Liver (tissue), 9 donors: ENCODE data around the gene ZMYND19. TPM values are rescaled to one million over a fixed set of nuclear protein-coding genes. Genes with fewer than 3 reads are reported as not detected.
A peak's percentile ranks its signal among the peaks of the same experiment; 100 is the strongest.

Experiments
- DNase-seq: peaks from one replicate; pipeline ENCODE4 v3.0.0-alpha.2; 2017; ENCODE audit warnings: low spot score
- H3K27ac ChIP-seq, 2 donors: one replicate each; pipeline ENCODE4 v1.7.0; 2013; ENCODE audit warnings: inconsistent platforms in 2 of 2, low read length in 2 of 2, control low read depth in 1 of 2, low read depth in 1 of 2, mild to moderate bottlenecking in 1 of 2
- H3K27me3 ChIP-seq, 4 donors: one replicate each; pipeline versions ENCODE4 v1.6.1 to v1.7.0; 2013; ENCODE audit warnings: low read length in 3 of 4, inconsistent platforms in 1 of 4, mild to moderate bottlenecking in 1 of 4, moderate library complexity in 1 of 4; ENCODE audit not compliant: control insufficient read depth in 4 of 4, insufficient read depth in 4 of 4
- H3K36me3 ChIP-seq, 4 donors: one replicate each; pipeline versions ENCODE4 v1.6.1 to v1.7.0; 2013; ENCODE audit warnings: low read length in 3 of 4, mild to moderate bottlenecking in 3 of 4, low read depth in 1 of 4, moderate library complexity in 1 of 4; ENCODE audit not compliant: control insufficient read depth in 4 of 4, insufficient read depth in 3 of 4
- H3K4me1 ChIP-seq, 4 donors: one replicate each; pipeline versions ENCODE4 v1.6.1 to v1.7.0; 2013; ENCODE audit warnings: low read length in 3 of 4, mild to moderate bottlenecking in 3 of 4, moderate library complexity in 1 of 4; ENCODE audit not compliant: control insufficient read depth in 4 of 4, insufficient read depth in 4 of 4
- H3K4me3 ChIP-seq, 3 donors: one replicate each; pipeline versions ENCODE4 v1.6.1 to v1.7.0; 2013; ENCODE audit warnings: low read length in 3 of 3, control low read depth in 1 of 3, low read depth in 1 of 3, mild to moderate bottlenecking in 1 of 3
- H3K9ac ChIP-seq, 2 donors: one replicate each; pipeline ENCODE4 v1.7.0; 2013; ENCODE audit warnings: low read length in 2 of 2, mild to moderate bottlenecking in 2 of 2, moderate library complexity in 2 of 2, control low read depth in 1 of 2, low read depth in 1 of 2
- H3K9me3 ChIP-seq, 4 donors: one replicate each; pipeline versions ENCODE4 v1.6.1 to v1.7.0; 2013; ENCODE audit warnings: low read length in 3 of 4; ENCODE audit not compliant: control insufficient read depth in 4 of 4
- ATF3 ChIP-seq: IDR thresholded peaks from 2 replicates; pipeline ENCODE4 v1.6.1; 2016; ENCODE audit warnings: antibody characterized with exemption
- CTCF ChIP-seq: fragments of 150-350 bp; IDR thresholded peaks from 2 replicates; pipeline ENCODE4 v1.5.1; 2017; ENCODE audit warnings: improper control_type of control experiment, low read depth, low read length; ENCODE audit not compliant: missing input control
- EGR1 ChIP-seq, 2 donors: IDR thresholded peaks; 2 replicates each; pipeline ENCODE4 v1.6.1; 2016 to 2018; ENCODE audit warnings: antibody characterized with exemption in 2 of 2, low read depth in 2 of 2
- FOXA2 ChIP-seq: IDR thresholded peaks from 2 replicates; pipeline ENCODE4 v1.6.1; 2016; ENCODE audit warnings: antibody characterized with exemption
- GABPA ChIP-seq, 2 donors: IDR thresholded peaks in 1 of 2; conservative IDR thresholded peaks in 1 of 2; 2 replicates each; pipeline ENCODE4 v1.6.1; 2016; ENCODE audit warnings: antibody characterized with exemption in 2 of 2, mild to moderate bottlenecking in 1 of 2, moderate library complexity in 1 of 2
- HNF4A ChIP-seq, 2 donors: conservative IDR thresholded peaks; 2 replicates each; pipeline ENCODE4 v1.6.1; 2016; ENCODE audit warnings: antibody characterized with exemption in 2 of 2, mild to moderate bottlenecking in 2 of 2
- HNF4G ChIP-seq: IDR thresholded peaks from 2 replicates; pipeline ENCODE4 v1.6.1; 2016; ENCODE audit warnings: antibody characterized with exemption
- JUND ChIP-seq, 2 donors: IDR thresholded peaks; 2 replicates each; pipeline ENCODE4 v1.6.1; 2016; ENCODE audit warnings: antibody characterized with exemption in 2 of 2
- MAX ChIP-seq: IDR thresholded peaks from 2 replicates; pipeline ENCODE4 v1.6.1; 2016; ENCODE audit warnings: antibody characterized with exemption
- RAD21 ChIP-seq, 2 donors: IDR thresholded peaks; 2 replicates each; pipeline ENCODE4 v1.6.1; 2016; ENCODE audit warnings: antibody characterized with exemption in 2 of 2, mild to moderate bottlenecking in 2 of 2
- RXRA ChIP-seq, 2 donors: IDR thresholded peaks; 2 replicates each; pipeline ENCODE4 v1.6.1; 2017 to 2018; ENCODE audit warnings: antibody characterized with exemption in 2 of 2, mild to moderate bottlenecking in 1 of 2
- TAF1 ChIP-seq: conservative IDR thresholded peaks from 2 replicates; pipeline ENCODE4 v1.6.1; 2016; ENCODE audit warnings: antibody characterized with exemption, mild to moderate bottlenecking
- YY1 ChIP-seq: IDR thresholded peaks from 2 replicates; pipeline ENCODE4 v1.6.1; 2016; ENCODE audit warnings: antibody characterized with exemption, mild to moderate bottlenecking
- ZBTB33 ChIP-seq: IDR thresholded peaks from 2 replicates; pipeline ENCODE4 v1.6.1; 2016; ENCODE audit warnings: antibody characterized with exemption
- WGBS: extraction: QIAGEN DNeasy Blood & Tissue Kit; methylation state at CpG from one replicate; pipeline ENCODE4 v1.1.7; 2013; 5-methylcytosine and 5-hydroxymethylcytosine counted together
- polyA plus RNA-seq, 2 donors: library from polyadenylated mRNA; stranded (reverse) in 1 of 2; unstranded in 1 of 2; fragments of 200-250 nt in 1 of 2; fragments of >200 nt in 1 of 2; fragmentation: Nextera tagmentation in 1 of 2; extraction: Ambion mirVana in 1 of 2; gene quantifications; one replicate each; pipeline versions ENCODE4 v1.2.1 to v1.2.3, GENCODE V29; 2013 to 2015
- total RNA-seq, 2 donors: library from RNA; depleted of rRNA; stranded (reverse); fragments of >200 nt; gene quantifications; one replicate each; pipeline ENCODE4 v1.2.3, GENCODE V29; 2014
- donor health status: healthy.
- donor health status: healthy.
- donor health status: healthy.
- donor health status: healthy.
- donor health status: healthy.

ZMYND19 gene
- total and polyA plus RNA-seq, 4 donors, result 2.4 to 7.1 (median 7.0) TPM

- no peak overlapping the region for H3K27ac ChIP-seq
- H3K36me3 ChIP-seq, result peaks cover 9 to 33% (median 16%) of the 10 kb centered on the region in 4 donors
- peaks cover 0 to 13% (median 1%) of the 10 kb centered on the region in 4 donors for H3K4me1 ChIP-seq
- 94% methylated on average over 14 of the region's 14 CpGs for WGBS
- DNase-seq, result no peak
- no peak overlapping the region for H3K4me3 ChIP-seq
- H3K27me3 ChIP-seq, result no peaks in the 10 kb centered on the region
- TF ChIP-seq HNF4G, result no peak
- no peak for TF ChIP-seq MAX
- TF ChIP-seq TAF1, result no peak
- no peak for TF ChIP-seq RXRA (IDR thresholded peaks at IDR 0.05)
- TF ChIP-seq JUND (IDR thresholded peaks at IDR 0.05), result no peak
- no peak for TF ChIP-seq GABPA (IDR thresholded peaks at IDR 0.05 in 1 of 2, conservative IDR thresholded peaks at IDR 0.05 in 1 of 2)
- TF ChIP-seq EGR1 (IDR thresholded peaks at IDR 0.05; ENCODE audit: low read depth in 2 of 2), result no peak
- no peak for TF ChIP-seq FOXA2
- no peak for TF ChIP-seq ATF3
- TF ChIP-seq ZBTB33, result no peak
- no peak for TF ChIP-seq HNF4A (conservative IDR thresholded peaks at IDR 0.05)
- H3K9me3 ChIP-seq, result no peaks in the 10 kb centered on the region
- no peak overlapping the region for H3K9ac ChIP-seq
Measured at GRCh38 chr9:137583347-137583746, 7.0 kb downstream of the ZMYND19 start.

- no peaks in the 10 kb centered on the region for H3K9me3 ChIP-seq
- H3K36me3 ChIP-seq, result peaks cover 7 to 30% (median 13%) of the 10 kb centered on the region in 4 donors
- peak in 1 of 2 donors; percentile 75 for TF ChIP-seq RAD21 (IDR thresholded peaks at IDR 0.05)
- peak; percentile 26 for TF ChIP-seq CTCF
- no peak for TF ChIP-seq GABPA (IDR thresholded peaks at IDR 0.05 in 1 of 2, conservative IDR thresholded peaks at IDR 0.05 in 1 of 2)
- no peak for TF ChIP-seq YY1
- no peak overlapping the region for H3K27ac ChIP-seq
- no peak overlapping the region for H3K9ac ChIP-seq
- H3K27me3 ChIP-seq, result no peaks in the 10 kb centered on the region
- WGBS, result 84% methylated on average over 20 of the region's 20 CpGs
- H3K4me1 ChIP-seq, result peaks cover 6 to 21% (median 7%) of the 10 kb centered on the region in 4 donors
- no peak for DNase-seq
- H3K4me3 ChIP-seq, result no peak overlapping the region
Measured at GRCh38 chr9:137582286-137582860, 7.9 kb downstream of the ZMYND19 start.
